GM12801 (cell line): ENCODE data around the gene ZCCHC14.

Source experiments
- CTCF ChIP-seq: IDR thresholded peaks from one replicate; pipeline ENCODE4 v1.5.1; 2011; ENCODE audit warnings: control low read depth; ENCODE audit not compliant: insufficient read length; ENCODE audit errors: extremely low read depth

The ZCCHC14 gene

GRCh38 chr16:87418216-87418615, 74.6 kb downstream of the ZCCHC14 start:
- no peak for TF ChIP-seq CTCF

GRCh38 chr16:87417528-87417910, 75.3 kb downstream of the ZCCHC14 start:
- TF ChIP-seq CTCF, result no peak

- no peak for TF ChIP-seq CTCF
Measured at GRCh38 chr16:87416826-87417527, 75.8 kb downstream of the ZCCHC14 start.

GRCh38 chr16:87415441-87415840, 77.4 kb downstream of the ZCCHC14 start:
- no peak for TF ChIP-seq CTCF

GRCh38 chr16:87414251-87414680, 78.6 kb downstream of the ZCCHC14 start:
- TF ChIP-seq CTCF, result no peak

- no peak for TF ChIP-seq CTCF
Measured at GRCh38 chr16:87412996-87413421, 79.8 kb downstream of the ZCCHC14 start.

GRCh38 chr16:87412371-87412995, 80.3 kb downstream of the ZCCHC14 start:
- TF ChIP-seq CTCF, result no peak
